Stomach (tissue), 4 donors: Measurements from ENCODE around the gene SYNDIG1.

Source experiments
- EP300 ChIP-seq: sonication (generic); formaldehyde crosslinking; IDR thresholded peaks from one replicate; pipeline ENCODE4 v1.6.1; 2017; ENCODE audit warnings: antibody characterized with exemption
- POLR2A ChIP-seq, 4 donors: fragments of 450-650 bp; IDR thresholded peaks; one replicate each; pipeline ENCODE4 v1.6.1; 2016; ENCODE audit warnings: antibody characterized with exemption in 4 of 4, control low read depth in 2 of 4, mild to moderate bottlenecking in 1 of 4, moderate library complexity in 1 of 4
- POLR2AphosphoS5 ChIP-seq, 3 donors: sonication (generic); formaldehyde crosslinking; IDR thresholded peaks; one replicate each; pipeline ENCODE4 v1.6.1; 2016; ENCODE audit warnings: antibody characterized with exemption in 3 of 3
- TF ChIP-seq, protein P1 (sequence below), 7 experiments: fragments of 450-650 bp in 4 of 7; fragments of 200-600 bp in 3 of 7; sonication (generic) in 3 of 7; IDR thresholded peaks; one replicate each; pipeline ENCODE4 v1.5.1; 2016 to 2019; ENCODE audit warnings: antibody characterized with exemption in 7 of 7, control low read depth in 2 of 7, mild to moderate bottlenecking in 1 of 7

DNA sequence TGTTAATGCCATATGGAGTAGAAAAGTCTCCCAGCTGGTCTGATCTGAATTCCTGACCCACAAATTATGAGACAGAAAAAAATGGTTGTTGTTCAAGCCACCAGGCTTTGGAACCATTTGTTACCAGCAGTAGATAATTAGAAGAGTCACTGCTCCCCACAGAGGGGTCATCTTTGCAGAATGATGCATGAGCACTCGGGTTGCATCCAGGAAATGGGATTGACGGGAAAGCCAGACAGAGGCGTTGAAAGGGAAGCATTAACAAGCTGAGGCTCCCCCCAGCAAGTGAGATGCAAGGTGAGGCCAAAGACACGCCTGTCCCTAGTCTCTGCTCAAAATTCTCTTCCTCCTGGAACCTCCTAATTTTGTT, 182.5 kb downstream of the SYNDIG1 start:
- TF ChIP-seq, protein P1, sequence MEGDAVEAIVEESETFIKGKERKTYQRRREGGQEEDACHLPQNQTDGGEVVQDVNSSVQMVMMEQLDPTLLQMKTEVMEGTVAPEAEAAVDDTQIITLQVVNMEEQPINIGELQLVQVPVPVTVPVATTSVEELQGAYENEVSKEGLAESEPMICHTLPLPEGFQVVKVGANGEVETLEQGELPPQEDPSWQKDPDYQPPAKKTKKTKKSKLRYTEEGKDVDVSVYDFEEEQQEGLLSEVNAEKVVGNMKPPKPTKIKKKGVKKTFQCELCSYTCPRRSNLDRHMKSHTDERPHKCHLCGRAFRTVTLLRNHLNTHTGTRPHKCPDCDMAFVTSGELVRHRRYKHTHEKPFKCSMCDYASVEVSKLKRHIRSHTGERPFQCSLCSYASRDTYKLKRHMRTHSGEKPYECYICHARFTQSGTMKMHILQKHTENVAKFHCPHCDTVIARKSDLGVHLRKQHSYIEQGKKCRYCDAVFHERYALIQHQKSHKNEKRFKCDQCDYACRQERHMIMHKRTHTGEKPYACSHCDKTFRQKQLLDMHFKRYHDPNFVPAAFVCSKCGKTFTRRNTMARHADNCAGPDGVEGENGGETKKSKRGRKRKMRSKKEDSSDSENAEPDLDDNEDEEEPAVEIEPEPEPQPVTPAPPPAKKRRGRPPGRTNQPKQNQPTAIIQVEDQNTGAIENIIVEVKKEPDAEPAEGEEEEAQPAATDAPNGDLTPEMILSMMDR (IDR thresholded peaks at IDR 0.05) = no peak
- no peak for TF ChIP-seq POLR2A (IDR thresholded peaks at IDR 0.05)
- TF ChIP-seq POLR2AphosphoS5 (IDR thresholded peaks at IDR 0.05) = no peak
- no peak for TF ChIP-seq EP300
